ENCODE results near the gene LRP1B.

DNA sequence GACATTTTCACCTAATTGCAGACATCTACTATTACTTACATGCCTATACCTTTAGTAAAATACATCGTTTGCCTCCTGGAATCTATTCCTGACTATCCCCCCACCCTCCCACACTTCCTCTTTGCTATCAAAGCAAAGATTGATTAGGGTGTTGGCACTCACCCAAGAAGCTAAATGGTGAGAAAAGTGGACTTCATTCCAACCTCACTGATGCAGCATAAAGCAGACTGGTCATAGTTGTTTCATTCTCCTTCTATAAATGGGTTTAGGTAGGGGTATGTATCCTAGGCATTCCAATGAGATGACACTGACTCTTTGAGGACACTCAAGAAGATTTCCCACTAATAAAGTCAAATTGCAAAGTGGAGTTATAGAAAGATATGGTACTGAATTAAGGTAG lies 97.4 kb downstream of the LRP1B start:
- TF ChIP-seq, protein P1, sequence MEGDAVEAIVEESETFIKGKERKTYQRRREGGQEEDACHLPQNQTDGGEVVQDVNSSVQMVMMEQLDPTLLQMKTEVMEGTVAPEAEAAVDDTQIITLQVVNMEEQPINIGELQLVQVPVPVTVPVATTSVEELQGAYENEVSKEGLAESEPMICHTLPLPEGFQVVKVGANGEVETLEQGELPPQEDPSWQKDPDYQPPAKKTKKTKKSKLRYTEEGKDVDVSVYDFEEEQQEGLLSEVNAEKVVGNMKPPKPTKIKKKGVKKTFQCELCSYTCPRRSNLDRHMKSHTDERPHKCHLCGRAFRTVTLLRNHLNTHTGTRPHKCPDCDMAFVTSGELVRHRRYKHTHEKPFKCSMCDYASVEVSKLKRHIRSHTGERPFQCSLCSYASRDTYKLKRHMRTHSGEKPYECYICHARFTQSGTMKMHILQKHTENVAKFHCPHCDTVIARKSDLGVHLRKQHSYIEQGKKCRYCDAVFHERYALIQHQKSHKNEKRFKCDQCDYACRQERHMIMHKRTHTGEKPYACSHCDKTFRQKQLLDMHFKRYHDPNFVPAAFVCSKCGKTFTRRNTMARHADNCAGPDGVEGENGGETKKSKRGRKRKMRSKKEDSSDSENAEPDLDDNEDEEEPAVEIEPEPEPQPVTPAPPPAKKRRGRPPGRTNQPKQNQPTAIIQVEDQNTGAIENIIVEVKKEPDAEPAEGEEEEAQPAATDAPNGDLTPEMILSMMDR (IDR thresholded peaks at IDR 0.05; ENCODE audit: low read length), result no peak
- TF ChIP-seq EZH2phosphoT487 (IDR thresholded peaks at IDR 0.05; ENCODE audit: low read length), result no peak
